ENCODE results near the gene PAK3.
A peak's percentile ranks its signal among the peaks of the same experiment; 100 is the strongest.

Gene PAK3

DNA sequence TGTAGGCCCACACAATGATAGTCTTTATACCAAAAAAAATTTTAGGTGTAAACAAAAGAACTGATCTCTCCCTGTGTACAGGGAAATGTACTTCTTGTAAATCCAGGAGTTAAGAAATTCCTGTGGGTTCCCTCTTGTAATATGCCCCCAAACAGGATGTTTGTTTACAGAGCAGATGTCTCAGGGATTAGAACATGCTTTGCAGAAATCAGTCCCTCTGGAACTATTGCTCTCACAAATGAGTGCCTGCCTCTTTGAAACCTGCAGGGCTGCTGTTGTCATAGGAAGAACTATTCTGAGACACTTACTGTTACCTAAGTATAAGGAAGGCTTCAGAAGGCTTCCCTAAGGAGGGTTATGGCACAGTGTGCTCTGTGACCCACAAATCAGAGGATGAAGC lies 35.6 kb downstream of the PAK3 start:
- peak; percentile 44 for DNase-seq (ENCODE audit: low read depth)

DNA sequence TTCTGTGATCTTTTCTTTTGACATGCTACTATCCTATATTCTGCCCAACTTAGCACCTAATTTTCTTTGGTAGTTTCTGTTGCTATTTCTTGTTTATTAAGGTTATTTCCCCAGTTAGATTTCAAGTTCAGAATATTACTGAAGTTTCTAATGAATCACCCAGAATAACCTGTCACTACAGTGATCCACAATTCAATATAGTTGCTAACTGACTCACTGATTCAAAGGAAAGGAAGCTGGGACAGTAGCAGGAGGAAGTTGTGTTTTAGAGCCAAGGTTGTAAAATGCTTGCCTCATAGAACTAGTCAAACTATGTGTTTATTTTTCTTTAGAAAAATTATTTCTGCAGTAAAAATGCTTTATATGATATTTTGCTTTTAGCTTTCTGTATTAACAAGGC lies 37.4 kb downstream of the PAK3 start:
- peak; percentile 30 for DNase-seq (ENCODE audit: low read depth)

DNA sequence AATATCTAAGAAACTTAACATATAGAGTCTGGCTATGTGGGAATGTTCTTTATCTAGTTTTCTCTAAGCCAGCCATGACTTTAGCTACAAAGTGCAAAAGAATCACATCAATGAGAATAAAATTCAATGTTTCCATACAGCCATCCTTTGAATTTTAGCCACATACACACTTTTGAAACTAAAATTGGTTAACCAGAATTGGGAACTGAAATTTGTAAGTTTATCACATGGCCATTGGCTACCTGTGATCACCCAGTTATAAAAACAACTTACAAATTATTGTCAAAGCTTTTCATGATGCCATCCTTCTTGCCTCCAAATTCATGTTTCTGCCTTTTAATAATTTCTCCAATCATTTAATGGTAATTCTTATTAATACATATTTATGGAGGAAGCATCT lies 49.9 kb downstream of the PAK3 start:
- DNase-seq (ENCODE audit: low read depth) = no peak

DNA sequence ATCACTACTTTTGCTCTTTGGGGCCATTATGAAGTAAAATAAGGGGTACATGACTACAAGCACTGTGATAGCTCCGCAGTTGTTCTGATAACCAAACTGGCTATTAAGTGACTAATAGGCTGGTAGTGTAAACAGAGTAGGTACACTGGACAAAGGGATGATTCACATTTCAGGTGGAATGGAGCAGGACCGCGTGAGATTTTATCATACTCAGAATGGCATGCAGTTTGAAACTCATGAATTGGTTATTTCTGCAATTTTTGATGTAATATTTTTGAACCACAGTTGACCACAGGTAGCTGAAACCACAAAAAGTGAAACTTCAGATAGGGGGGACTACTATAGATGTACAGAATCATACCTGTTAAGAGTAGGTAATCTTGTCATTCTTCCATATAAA lies 55.8 kb downstream of the PAK3 start:
- DNase-seq (ENCODE audit: low read depth) = no peak

DNA sequence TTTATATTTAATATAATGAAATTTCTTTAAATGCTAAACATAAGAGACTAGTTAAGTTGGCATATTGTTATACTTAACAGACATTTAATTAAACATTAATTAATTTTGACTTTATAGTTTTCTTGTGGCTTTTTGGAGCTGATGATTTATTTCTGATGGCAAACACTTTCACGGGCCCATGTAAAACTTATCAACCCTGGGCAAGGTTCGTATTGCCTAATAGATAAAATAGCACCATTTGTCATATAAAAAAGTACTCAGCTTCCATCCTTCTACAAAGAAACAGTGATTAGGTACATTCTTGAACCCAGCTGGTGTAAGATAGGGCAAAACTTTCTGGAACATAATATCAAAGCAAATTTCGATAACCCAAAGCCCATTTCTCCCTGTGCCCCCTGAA lies 63.2 kb downstream of the PAK3 start:
- no peak for DNase-seq (ENCODE audit: low read depth)

DNA sequence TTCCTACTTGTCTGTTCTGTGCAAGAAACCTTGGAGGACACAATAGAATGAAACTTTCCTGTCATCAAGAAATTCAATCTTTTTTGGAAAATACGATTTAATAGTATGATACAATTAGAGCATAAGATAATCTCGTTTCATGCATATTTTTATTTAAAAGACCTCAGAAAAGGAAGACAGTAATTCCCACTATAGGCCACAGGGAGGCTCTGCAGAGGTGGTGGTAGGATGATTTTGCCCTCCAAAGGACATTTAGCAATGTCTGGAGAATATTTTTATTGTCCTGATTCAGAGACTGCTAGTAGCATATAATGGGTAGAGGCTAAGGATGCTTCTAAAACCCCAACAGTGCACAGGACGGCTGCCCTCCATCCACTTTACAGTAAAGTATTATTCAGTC lies 68.7 kb downstream of the PAK3 start:
- DNase-seq (ENCODE audit: low read depth) = peak; percentile 20

DNA sequence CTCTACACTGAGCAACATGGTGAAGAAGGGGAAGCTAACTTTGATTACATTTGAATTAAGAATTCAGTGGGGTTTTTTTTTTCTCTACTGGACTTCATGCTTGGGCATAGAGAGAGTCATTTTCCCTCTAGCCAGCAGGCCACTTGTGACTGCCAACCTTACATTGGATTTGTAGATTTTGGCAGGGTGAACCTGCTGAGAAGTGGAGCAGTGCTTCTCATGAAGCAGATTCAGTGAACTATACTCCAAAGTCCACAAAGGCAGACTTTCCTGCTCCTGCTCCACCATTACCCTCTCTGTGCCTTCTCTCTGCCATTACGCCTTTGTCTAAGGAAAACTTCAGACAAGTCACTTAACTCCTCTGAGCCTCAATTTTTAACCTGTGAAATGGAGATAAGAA lies 69.9 kb downstream of the PAK3 start:
- no peak for DNase-seq (ENCODE audit: low read depth)

DNA sequence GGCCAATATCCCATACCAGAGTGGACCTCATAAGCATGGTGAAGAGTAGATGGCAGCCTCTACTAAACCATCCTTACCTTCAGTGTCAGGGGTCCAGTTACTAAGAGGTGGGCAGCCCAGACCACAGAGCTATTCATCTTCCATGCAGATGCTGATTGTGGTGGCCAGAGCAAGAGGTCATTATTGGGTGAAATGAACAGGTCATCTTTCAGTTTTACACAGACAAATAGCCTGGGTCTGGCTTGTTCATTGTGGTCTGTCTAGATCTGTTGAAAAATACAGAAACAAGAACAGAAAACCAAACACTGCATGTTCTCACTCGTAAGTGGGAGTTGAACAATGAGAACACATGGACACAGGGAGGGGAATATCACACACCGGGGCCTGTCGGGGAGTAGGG lies 71.3 kb downstream of the PAK3 start:
- no peak for DNase-seq (ENCODE audit: low read depth)

DNA sequence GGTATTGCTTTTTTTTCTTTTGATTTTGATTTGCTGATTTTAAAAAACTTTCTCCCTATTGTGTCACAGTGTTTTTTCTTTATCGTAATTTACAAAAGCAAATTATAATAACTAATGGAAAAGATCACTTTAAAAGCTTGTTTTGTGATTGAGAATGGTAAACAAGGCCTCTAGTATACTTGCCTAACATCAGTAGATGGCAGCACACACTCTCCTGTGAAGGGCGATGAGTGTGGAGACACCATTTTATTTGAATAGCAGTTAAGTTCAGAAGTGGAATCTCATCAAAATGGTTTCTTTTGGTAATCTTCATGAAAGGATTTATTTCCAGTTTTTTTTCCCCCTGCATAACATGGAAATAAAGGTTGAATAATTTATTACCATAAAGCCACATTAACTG lies 72.3 kb downstream of the PAK3 start:
- DNase-seq (ENCODE audit: low read depth) = peak; percentile 26

DNA sequence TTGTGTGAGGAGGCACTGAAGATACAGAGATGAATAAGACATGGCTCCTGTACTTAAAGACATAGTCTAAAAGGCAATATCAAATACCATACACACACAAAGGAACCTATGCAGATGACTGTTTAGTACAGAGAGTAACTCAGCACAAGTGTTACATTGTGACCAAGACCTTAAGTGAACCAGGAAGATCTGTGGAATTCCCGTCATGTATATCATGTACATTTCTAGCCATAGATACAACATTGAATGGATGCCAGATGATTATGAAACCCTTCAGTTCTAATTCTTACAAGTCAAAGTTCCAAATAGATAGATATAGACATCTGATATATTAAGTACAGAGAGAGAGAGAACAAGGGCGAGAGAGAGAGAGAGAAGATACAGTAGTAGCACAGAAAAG lies 73.2 kb downstream of the PAK3 start:
- no peak for DNase-seq (ENCODE audit: low read depth)

DNA sequence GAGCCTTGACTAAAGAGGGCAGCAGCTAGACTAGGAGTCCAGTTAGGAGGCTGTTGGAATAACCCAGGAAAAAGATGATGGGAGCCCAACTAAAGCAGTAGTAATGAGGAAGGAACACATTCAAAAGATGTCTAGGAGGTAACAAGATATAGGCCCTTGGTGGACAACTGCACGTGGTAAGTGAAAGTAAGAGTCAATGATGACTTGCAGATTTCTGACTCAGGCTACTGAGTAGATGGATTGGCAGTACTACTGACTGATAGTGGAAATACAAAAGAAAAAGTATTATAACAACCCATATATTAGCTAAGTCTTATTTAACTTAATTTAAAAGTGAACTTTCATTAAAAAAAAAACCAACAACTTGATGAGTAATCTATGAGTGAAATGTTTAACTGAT lies 74.0 kb downstream of the PAK3 start:
- DNase-seq (ENCODE audit: low read depth) = peak; percentile 1

DNA sequence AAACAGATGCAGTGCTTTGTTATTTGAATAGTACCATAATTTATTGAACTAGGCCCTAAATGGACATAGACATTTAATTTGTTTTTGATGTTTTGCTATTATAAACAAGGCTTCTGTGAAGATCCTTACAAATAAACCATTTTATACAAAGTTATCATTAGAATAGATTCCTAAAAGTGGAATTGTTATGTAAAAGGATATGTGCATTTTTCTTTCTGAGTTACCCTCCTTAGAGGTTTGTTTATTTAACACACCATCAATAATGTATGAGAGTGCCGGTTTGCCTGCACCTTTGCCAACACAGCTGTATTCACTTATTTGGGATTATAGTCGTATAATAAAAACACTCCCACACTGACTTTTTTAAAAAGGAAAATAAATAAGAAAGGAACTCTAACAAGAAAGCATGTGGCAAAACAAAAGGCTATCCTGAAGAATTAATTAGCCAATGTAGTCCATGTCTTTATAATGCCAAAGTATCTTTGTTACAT lies 84.8 kb downstream of the PAK3 start:
- DNase-seq (ENCODE audit: low read depth) = no peak

DNA sequence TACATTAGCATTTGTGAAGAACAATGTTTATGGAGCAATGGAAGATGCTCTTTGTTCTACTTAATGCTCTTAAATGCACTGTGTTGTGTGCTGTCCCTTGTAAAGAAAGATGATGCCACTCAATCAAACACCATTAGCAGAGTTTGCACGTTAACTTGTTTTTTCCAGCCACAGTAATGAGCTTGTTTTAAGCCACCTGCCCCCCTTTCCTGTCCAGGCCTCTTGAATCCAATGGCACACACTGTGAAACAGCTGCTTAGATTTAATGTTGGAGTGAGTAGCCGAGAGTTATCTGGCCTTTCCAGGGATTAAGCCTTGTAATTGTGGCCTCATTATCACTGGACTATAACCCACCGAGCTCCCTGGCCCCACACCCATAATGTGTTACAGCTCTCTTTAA lies 86.0 kb downstream of the PAK3 start:
- DNase-seq (ENCODE audit: low read depth) = no peak

DNA sequence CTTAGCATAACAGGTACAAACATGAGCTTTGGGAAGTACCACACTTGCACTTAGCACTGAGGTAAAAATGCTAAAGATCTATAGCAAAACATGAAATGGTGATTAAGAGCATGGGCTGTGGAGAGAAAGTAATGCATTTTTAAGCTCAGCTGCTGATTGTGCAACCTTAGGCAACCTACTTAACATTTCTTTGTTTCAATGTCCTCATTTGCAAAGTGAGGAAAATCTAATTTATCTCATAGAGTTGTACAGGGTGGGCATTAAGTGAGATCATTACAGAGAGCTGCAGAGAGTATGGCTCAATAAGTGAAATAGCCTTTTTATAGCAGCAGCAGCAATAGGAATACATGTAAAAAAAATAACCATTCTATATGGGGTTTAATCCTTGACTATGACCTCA lies 87.0 kb downstream of the PAK3 start:
- no peak for DNase-seq (ENCODE audit: low read depth)

DNA sequence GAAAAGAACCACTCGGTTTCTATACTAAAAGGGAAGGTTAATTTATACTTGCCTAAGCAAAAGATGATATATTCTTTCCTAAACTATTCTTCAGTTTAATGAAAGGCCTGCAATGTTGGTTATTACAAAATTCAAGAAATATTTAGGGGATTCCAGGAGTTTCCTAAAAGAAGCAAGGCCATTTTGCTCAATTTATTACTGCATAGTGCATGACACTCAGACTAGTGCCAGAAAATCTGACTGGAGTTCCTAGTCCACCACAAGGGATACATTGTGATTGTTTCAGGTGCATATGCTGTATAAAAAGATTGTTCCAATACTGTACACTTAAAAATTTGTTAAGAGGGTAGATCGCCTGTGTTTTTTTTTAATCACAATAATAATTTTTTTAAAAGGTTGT lies 95.6 kb downstream of the PAK3 start:
- no peak for DNase-seq (ENCODE audit: low read depth)

DNA sequence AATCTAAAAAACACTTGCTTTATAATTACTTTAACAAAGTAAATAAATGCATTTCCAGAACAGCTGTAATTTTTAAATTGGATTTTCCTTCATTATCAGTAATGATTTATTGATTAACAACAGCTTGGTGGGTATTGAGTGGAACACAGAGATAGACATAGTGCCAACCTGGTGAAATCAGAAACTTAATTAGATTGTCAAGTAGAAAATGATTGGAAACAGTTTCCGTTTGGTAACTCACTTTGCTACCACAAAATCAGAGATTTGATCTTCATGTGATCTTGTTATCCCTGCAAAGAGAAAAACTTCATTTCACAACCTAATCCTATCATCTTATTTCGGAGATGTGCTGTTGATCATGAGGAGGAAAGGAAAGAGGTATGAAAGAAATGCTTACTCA lies 103.5 kb downstream of the PAK3 start:
- no peak for DNase-seq (ENCODE audit: low read depth)

DNA sequence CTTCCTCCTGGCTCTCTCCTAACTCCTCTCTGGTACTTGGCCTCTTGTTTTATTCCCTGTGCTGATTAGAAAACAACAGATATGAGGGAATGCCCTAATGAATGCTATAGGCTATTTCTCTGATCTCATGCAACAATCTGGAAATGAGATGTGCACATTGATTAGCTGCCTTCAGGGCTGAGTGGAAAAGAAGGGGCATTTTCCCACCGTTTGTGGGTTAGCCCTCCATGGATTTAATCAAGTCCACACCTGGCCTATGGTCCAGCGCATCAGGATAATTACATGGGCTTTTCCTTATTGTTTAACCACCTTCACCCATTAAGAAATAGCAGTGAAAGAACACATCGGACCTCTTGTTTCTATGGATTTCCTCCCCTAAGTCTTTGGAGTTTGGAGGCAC lies 104.3 kb downstream of the PAK3 start:
- DNase-seq (ENCODE audit: low read depth) = no peak

DNA sequence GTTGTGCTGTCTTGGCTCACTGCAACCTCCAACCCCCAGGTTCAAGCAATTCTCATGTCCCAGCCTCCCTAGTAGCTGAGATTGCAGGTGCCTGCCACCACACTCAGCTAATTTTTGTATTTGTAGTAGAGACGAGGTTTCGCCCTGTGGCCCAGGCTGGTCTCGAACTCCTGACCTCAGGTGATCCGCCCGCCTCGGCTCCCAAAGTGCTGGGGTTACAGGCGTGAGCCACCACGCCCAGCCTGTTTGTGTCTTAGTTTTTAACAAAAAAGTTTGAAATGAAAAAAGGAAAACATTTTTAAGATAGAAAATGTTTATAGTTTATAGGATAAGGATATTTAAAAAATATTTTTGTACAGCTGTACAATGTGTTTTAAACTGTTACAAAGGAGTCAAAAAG lies 111.9 kb downstream of the PAK3 start:
- no peak for DNase-seq (ENCODE audit: low read depth)

DNA sequence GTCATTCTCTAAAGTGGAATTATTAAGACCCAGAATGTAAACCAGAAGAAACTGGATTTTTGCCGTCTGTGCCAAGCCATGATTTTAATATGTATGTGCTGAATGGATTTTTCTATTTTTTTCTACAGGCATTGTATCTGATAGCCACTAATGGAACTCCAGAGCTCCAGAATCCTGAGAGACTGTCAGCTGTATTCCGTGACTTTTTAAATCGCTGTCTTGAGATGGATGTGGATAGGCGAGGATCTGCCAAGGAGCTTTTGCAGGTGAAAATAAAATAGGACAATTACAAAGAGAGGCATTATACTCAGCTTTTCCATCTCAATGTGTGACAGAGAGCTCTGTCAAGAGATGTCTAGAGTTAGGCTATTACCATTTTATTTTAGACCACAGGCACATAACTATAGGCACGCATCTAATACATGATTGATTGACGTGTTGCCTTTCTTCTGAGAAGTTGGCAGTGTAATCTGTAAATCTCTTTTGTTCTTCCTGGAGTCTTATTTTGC lies 120.4 kb downstream of the PAK3 start:
- no peak for DNase-seq (ENCODE audit: low read depth)

DNA sequence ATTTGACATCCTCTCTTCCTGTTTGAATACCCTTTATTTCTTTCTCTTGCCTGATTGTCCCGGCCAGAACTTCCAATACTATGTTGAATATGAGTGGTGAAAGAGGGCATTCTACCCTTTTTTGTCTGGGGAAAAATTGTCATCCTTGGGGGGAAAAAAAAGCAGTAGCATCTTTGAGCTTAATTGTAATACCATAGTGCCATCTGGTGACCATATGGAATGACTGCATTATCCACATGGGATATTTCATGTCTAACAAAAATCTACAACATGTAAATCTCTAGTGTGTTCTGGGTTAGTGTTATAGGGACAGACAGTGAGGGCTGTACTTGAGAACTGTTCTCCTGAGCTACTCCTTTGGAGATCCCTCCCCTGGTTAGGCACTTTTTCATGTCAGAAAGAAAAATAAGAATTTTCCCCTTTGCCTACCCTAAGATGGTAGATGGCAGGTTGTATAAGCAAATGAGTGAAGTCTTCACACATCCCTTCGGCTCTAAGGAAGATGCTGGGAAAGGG lies 148.3 kb downstream of the PAK3 start:
- DNase-seq (ENCODE audit: low read depth) = peak; percentile 34

DNA sequence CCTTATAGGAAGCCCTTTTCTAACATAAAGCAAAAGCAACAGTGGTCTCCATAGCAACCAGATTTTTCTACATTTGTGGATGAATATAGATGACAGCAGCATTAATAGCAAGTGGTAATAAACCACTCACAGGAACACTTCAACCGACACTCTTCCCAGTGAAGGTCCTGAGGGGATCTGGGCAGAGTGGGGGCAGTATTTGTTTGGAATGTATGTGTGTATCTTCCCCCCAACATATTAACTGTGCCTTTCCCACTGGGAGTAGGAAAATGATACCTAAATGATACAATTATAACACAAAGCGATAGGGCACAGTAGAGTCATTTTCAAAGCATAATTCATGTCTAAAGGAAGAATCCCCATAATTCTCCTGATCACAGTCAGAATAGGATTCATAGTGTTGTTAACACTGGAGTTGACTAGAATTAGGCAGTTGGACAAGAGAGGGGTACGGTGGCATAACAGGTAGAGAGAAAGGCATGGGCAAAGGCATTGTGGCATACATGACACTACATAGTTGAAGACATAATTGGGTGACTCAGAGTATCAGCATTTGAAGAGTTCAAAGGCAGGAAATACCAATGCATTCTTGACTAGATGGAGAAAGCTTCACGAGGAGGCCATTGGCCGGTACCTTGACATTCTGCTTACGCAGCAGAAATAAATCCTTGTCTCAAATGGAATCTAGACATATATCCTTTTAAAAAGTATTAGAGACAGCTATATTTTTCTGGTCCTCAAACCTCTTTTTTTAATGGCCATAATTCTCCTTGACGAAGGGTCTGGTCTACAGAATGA lies 159.1 kb downstream of the PAK3 start:
- peak; percentile 48 for DNase-seq (ENCODE audit: low read depth)

DNA sequence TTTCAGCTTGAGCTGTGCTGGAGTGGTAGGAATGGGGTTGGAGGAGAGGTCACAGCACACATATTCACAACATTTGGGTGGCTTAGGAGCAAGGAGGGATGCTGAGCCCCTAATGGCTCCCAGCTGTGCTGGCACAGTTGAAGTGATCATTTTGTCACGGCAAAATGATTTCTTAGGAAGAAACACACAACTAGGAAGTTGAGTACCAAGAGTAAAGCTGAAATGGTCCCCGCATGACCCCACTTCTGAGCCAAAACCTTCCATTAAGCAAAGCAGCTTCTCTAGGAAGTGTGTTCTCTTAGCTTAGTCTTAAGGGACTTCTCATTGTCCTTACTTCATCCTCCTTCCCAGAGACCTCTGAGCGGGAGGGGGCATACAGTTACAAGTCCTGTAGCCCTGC lies 161.7 kb downstream of the PAK3 start:
- DNase-seq (ENCODE audit: low read depth) = no peak

DNA sequence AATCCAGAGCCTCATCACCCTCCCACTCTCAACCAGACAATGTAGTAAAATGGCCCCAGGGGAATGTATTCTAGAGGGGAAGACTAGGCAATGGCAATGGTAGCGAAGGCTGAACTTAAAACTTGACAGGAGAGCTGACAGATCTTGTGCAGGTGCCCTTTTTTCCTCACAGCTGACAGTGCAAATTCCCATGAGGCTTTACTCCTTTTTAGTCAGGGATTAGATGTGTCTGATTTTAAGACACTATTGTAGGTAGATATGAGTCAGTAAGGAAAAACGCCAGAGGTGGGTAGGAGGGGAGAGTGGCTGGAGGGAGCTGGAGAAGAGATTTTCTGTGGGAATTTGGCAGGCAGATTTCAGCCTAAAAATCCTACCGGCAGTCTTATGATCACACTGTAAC lies 163.6 kb downstream of the PAK3 start:
- DNase-seq (ENCODE audit: low read depth) = no peak

DNA sequence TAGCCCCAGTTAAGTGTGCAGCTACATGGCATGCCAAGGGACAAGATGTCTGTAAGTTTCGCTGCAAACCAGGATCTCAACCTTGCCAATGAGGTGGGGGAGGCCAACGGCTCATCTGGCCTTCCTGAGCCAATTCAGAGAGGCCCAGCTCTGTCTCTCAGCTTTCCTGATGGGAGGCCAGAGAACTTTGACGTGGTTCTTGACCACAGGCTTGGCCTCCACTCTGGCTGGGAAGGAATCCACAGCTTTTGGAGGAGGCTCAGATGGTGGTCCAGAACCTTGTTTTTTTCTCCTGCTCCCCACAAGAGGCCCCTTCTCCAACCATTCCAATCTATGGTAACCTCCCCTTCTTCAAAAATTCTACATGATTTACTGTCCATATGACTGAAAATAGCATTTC lies 164.5 kb downstream of the PAK3 start:
- DNase-seq (ENCODE audit: low read depth) = no peak
